ENCODE results near the gene CRADD.
"Not testable (repeated sequence)": the region's sequence is repeated elsewhere in the genome, so short reads cannot be mapped to it uniquely, and the experiment has no call there.

The CRADD gene

GRCh38 chr12:93929081-93929480, 251.9 kb downstream of the CRADD start:
- DNase-seq (ENCODE audit: low read depth in 3 of 3), result not testable (repeated sequence)

GRCh38 chr12:93937812-93938211, 260.6 kb downstream of the CRADD start:
- DNase-seq (ENCODE audit: low read depth in 3 of 3), result no peak

GRCh38 chr12:93938317-93938716, 261.1 kb downstream of the CRADD start:
- DNase-seq (ENCODE audit: low read depth in 3 of 3), result no peak

GRCh38 chr12:93938931-93939330, 261.8 kb downstream of the CRADD start:
- no peak for DNase-seq (ENCODE audit: low read depth in 3 of 3)

GRCh38 chr12:93939641-93940325, 262.6 kb downstream of the CRADD start:
- DNase-seq (ENCODE audit: low read depth in 3 of 3), result no peak

- no peak for DNase-seq (ENCODE audit: low read depth in 3 of 3)
Observed at GRCh38 chr12:93943780-93944179, 266.6 kb downstream of the CRADD start.

GRCh38 chr12:93944201-93944600, 267.0 kb downstream of the CRADD start:
- DNase-seq (ENCODE audit: low read depth in 3 of 3), result no peak
